ENCODE data around the gene AKNAD1.

Gene AKNAD1

GRCh38 chr1:108779455-108779854 is 77.4 kb downstream of the AKNAD1 start:
- DNase-seq = no peak

- DNase-seq = no peak
Measured at GRCh38 chr1:108777839-108778238, 79.1 kb downstream of the AKNAD1 start.

GRCh38 chr1:108767708-108768107 is 89.2 kb downstream of the AKNAD1 start:
- DNase-seq = no peak

GRCh38 chr1:108767115-108767514 is 89.8 kb downstream of the AKNAD1 start:
- no peak for DNase-seq
